HCT116 (cell line): ENCODE measurements around the gene MIR17HG.

ENCODE experiments used
- CEBPB ChIP-seq: IDR thresholded peaks from 2 replicates; pipeline ENCODE4 v1.6.1; 2012; ENCODE audit warnings: low read depth
- EGR1 ChIP-seq: IDR thresholded peaks from 2 replicates; pipeline ENCODE4 v1.6.1; 2012; ENCODE audit warnings: low read depth
- EZH2 ChIP-seq: fragments of 200-600 bp; sonication (generic); IDR thresholded peaks from 2 replicates; pipeline ENCODE4 v1.6.1; 2017; ENCODE audit warnings: antibody characterized with exemption, mixed run types
- POLR2A ChIP-seq: IDR thresholded peaks from 2 replicates; pipeline ENCODE4 v1.7.0; 2011; ENCODE audit warnings: borderline replicate concordance; ENCODE audit not compliant: insufficient read depth, insufficient read length; ENCODE audit errors: extremely low read depth
- POLR2AphosphoS5 ChIP-seq: IDR thresholded peaks from 2 replicates; pipeline ENCODE4 v1.6.1; 2011; ENCODE audit warnings: mild to moderate bottlenecking, low read depth, low read length, moderate library complexity
- ZFX ChIP-seq: fragments of 450-650 bp; IDR thresholded peaks from 2 replicates; pipeline ENCODE4 v1.6.1; 2017
- TF ChIP-seq, protein P1 (sequence below), 3 experiments: fragments of 200-600 bp in 1 of 3; sonication (generic) in 1 of 3; IDR thresholded peaks in 2 of 3; conservative IDR thresholded peaks in 1 of 3; 2 replicates each; pipeline ENCODE4 v1.5.1; 2012 to 2017; ENCODE audit warnings: low read depth in 2 of 3, low read length in 2 of 3, antibody characterized with exemption in 1 of 3, borderline replicate concordance in 1 of 3, control low read depth in 1 of 3, mild to moderate bottlenecking in 1 of 3, mixed read lengths in 1 of 3, mixed run types in 1 of 3, moderate library complexity in 1 of 3; ENCODE audit not compliant: insufficient read depth in 1 of 3

GRCh38 chr13:91351980-91352379 lies 4.5 kb downstream of the MIR17HG start:
- TF ChIP-seq POLR2A (no peak), ZFX (no peak), CEBPB (no peak), EZH2 (no peak), EGR1 (no peak), POLR2AphosphoS5 (no peak)
- TF ChIP-seq, protein P1, sequence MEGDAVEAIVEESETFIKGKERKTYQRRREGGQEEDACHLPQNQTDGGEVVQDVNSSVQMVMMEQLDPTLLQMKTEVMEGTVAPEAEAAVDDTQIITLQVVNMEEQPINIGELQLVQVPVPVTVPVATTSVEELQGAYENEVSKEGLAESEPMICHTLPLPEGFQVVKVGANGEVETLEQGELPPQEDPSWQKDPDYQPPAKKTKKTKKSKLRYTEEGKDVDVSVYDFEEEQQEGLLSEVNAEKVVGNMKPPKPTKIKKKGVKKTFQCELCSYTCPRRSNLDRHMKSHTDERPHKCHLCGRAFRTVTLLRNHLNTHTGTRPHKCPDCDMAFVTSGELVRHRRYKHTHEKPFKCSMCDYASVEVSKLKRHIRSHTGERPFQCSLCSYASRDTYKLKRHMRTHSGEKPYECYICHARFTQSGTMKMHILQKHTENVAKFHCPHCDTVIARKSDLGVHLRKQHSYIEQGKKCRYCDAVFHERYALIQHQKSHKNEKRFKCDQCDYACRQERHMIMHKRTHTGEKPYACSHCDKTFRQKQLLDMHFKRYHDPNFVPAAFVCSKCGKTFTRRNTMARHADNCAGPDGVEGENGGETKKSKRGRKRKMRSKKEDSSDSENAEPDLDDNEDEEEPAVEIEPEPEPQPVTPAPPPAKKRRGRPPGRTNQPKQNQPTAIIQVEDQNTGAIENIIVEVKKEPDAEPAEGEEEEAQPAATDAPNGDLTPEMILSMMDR (IDR thresholded peaks at IDR 0.05 in 2 of 3, conservative IDR thresholded peaks at IDR 0.05 in 1 of 3; ENCODE audit: borderline replicate concordance in 1 of 3, insufficient read depth in 1 of 3, low read depth in 2 of 3, low read length in 2 of 3) = no peak
